ENCODE measurements around the gene FARS2.
"Not testable (repeated sequence)": the region's sequence is repeated elsewhere in the genome, so short reads cannot be mapped to it uniquely, and the experiment has no call there.

Gene FARS2

GRCh38 chr6:5677219-5678000, 416.1 kb downstream of the FARS2 start:
- Mint-ChIP-seq H3K27me3 (no peaks in the 10 kb centered on the region), H3K27ac (no peak overlapping the region), H3K4me1 (ENCODE audit: low read depth) (peaks cover 39% of the 10 kb centered on the region), H3K9me3 (peaks cover under 1% of the 10 kb centered on the region), H3K36me3 (ENCODE audit: low read depth) (no peaks in the 10 kb centered on the region), H3K4me3 (no peak overlapping the region)

GRCh38 chr6:5679270-5679669, 418.0 kb downstream of the FARS2 start:
- H3K4me3 Mint-ChIP-seq: no peak overlapping the region
- H3K27ac Mint-ChIP-seq: no peak overlapping the region
- peaks cover 4% of the 10 kb centered on the region for H3K9me3 Mint-ChIP-seq
- peaks cover 4% of the 10 kb centered on the region for H3K36me3 Mint-ChIP-seq (ENCODE audit: low read depth)
- H3K27me3 Mint-ChIP-seq: no peaks in the 10 kb centered on the region
- H3K4me1 Mint-ChIP-seq (ENCODE audit: low read depth): peaks cover 34% of the 10 kb centered on the region

GRCh38 chr6:5679691-5680090, 418.4 kb downstream of the FARS2 start:
- Mint-ChIP-seq H3K27ac (no peak overlapping the region), H3K4me1 (ENCODE audit: low read depth) (peaks cover 34% of the 10 kb centered on the region), H3K36me3 (ENCODE audit: low read depth) (peaks cover 4% of the 10 kb centered on the region), H3K4me3 (peak overlapping the region; percentile 36), H3K27me3 (no peaks in the 10 kb centered on the region), H3K9me3 (peaks cover 4% of the 10 kb centered on the region)

GRCh38 chr6:5680095-5680494, 418.8 kb downstream of the FARS2 start:
- Mint-ChIP-seq H3K36me3 (ENCODE audit: low read depth) (peaks cover 4% of the 10 kb centered on the region), H3K27ac (no peak overlapping the region), H3K4me3 (peak overlapping the region; percentile 36)

GRCh38 chr6:5681480-5681879, 420.2 kb downstream of the FARS2 start:
- Mint-ChIP-seq H3K27ac (no peak overlapping the region), H3K27me3 (no peaks in the 10 kb centered on the region), H3K9me3 (peaks cover 4% of the 10 kb centered on the region), H3K4me1 (ENCODE audit: low read depth) (peaks cover 34% of the 10 kb centered on the region), H3K36me3 (ENCODE audit: low read depth) (peaks cover 4% of the 10 kb centered on the region), H3K4me3 (no peak overlapping the region)

More at GRCh38 chr6:5680095-5680494, 418.8 kb downstream of the FARS2 start:
- Mint-ChIP-seq H3K27me3 (no peaks in the 10 kb centered on the region), H3K9me3 (peaks cover 4% of the 10 kb centered on the region), H3K4me1 (ENCODE audit: low read depth) (peaks cover 34% of the 10 kb centered on the region)

- H3K4me1 Mint-ChIP-seq (ENCODE audit: low read depth): peaks cover 34% of the 10 kb centered on the region
- peaks cover 4% of the 10 kb centered on the region for H3K9me3 Mint-ChIP-seq
- peaks cover 4% of the 10 kb centered on the region for H3K36me3 Mint-ChIP-seq (ENCODE audit: low read depth)
- no peak overlapping the region for H3K4me3 Mint-ChIP-seq
- no peaks in the 10 kb centered on the region for H3K27me3 Mint-ChIP-seq
- no peak overlapping the region for H3K27ac Mint-ChIP-seq
Observed at GRCh38 chr6:5682530-5682929, 421.2 kb downstream of the FARS2 start.

GRCh38 chr6:5683747-5684146, 422.4 kb downstream of the FARS2 start:
- peaks cover 30% of the 10 kb centered on the region for H3K4me1 Mint-ChIP-seq (ENCODE audit: low read depth)
- H3K27me3 Mint-ChIP-seq; H3K36me3 Mint-ChIP-seq (ENCODE audit: low read depth); H3K27ac Mint-ChIP-seq; H3K4me3 Mint-ChIP-seq; H3K9me3 Mint-ChIP-seq: not testable (repeated sequence)

- no peak overlapping the region for H3K4me3 Mint-ChIP-seq
Observed at GRCh38 chr6:5684320-5685053, 423.2 kb downstream of the FARS2 start.

GRCh38 chr6:5693225-5694145, 432.2 kb downstream of the FARS2 start:
- no peak overlapping the region for H3K27ac Mint-ChIP-seq
- no peak overlapping the region for H3K4me3 Mint-ChIP-seq
- H3K9me3 Mint-ChIP-seq: peaks cover 5% of the 10 kb centered on the region
- H3K36me3 Mint-ChIP-seq (ENCODE audit: low read depth): peaks cover 21% of the 10 kb centered on the region
- H3K27me3 Mint-ChIP-seq: no peaks in the 10 kb centered on the region
- peaks cover 12% of the 10 kb centered on the region for H3K4me1 Mint-ChIP-seq (ENCODE audit: low read depth)

More at GRCh38 chr6:5684320-5685053, 423.2 kb downstream of the FARS2 start:
- no peak overlapping the region for H3K27ac Mint-ChIP-seq
- no peaks in the 10 kb centered on the region for H3K27me3 Mint-ChIP-seq
- peaks cover 24% of the 10 kb centered on the region for H3K4me1 Mint-ChIP-seq (ENCODE audit: low read depth)
- H3K9me3 Mint-ChIP-seq: peaks cover 4% of the 10 kb centered on the region
- H3K36me3 Mint-ChIP-seq (ENCODE audit: low read depth): peaks cover 4% of the 10 kb centered on the region

GRCh38 chr6:5695260-5696245, 434.2 kb downstream of the FARS2 start:
- Mint-ChIP-seq H3K9me3 (peaks cover 4% of the 10 kb centered on the region), H3K4me1 (ENCODE audit: low read depth) (peaks cover 15% of the 10 kb centered on the region), H3K36me3 (ENCODE audit: low read depth) (peaks cover 14% of the 10 kb centered on the region), H3K4me3 (no peak overlapping the region), H3K27me3 (no peaks in the 10 kb centered on the region), H3K27ac (no peak overlapping the region)

GRCh38 chr6:5697508-5697907, 436.2 kb downstream of the FARS2 start:
- peaks cover 3% of the 10 kb centered on the region for H3K36me3 Mint-ChIP-seq (ENCODE audit: low read depth)
- no peak overlapping the region for H3K4me3 Mint-ChIP-seq
- H3K9me3 Mint-ChIP-seq: no peaks in the 10 kb centered on the region
- H3K27ac Mint-ChIP-seq: no peak overlapping the region
- H3K4me1 Mint-ChIP-seq (ENCODE audit: low read depth): peaks cover 19% of the 10 kb centered on the region
- no peaks in the 10 kb centered on the region for H3K27me3 Mint-ChIP-seq

GRCh38 chr6:5698318-5698717, 437.0 kb downstream of the FARS2 start:
- no peak overlapping the region for H3K4me3 Mint-ChIP-seq
- H3K36me3 Mint-ChIP-seq (ENCODE audit: low read depth): no peaks in the 10 kb centered on the region
- H3K4me1 Mint-ChIP-seq (ENCODE audit: low read depth): peaks cover 19% of the 10 kb centered on the region
- no peaks in the 10 kb centered on the region for H3K9me3 Mint-ChIP-seq
- no peaks in the 10 kb centered on the region for H3K27me3 Mint-ChIP-seq
- H3K27ac Mint-ChIP-seq: no peak overlapping the region

- not testable (repeated sequence) for H3K27ac Mint-ChIP-seq; H3K9me3 Mint-ChIP-seq; H3K27me3 Mint-ChIP-seq; H3K36me3 Mint-ChIP-seq (ENCODE audit: low read depth); H3K4me3 Mint-ChIP-seq
- H3K4me1 Mint-ChIP-seq (ENCODE audit: low read depth): peaks cover 19% of the 10 kb centered on the region
Observed at GRCh38 chr6:5699064-5699463, 437.8 kb downstream of the FARS2 start.

- H3K4me1 Mint-ChIP-seq (ENCODE audit: low read depth): peaks cover 20% of the 10 kb centered on the region
- no peaks in the 10 kb centered on the region for H3K9me3 Mint-ChIP-seq
- H3K27ac Mint-ChIP-seq: no peak overlapping the region
- no peaks in the 10 kb centered on the region for H3K27me3 Mint-ChIP-seq
- no peak overlapping the region for H3K4me3 Mint-ChIP-seq
- peaks cover 5% of the 10 kb centered on the region for H3K36me3 Mint-ChIP-seq (ENCODE audit: low read depth)
Observed at GRCh38 chr6:5701174-5701573, 439.9 kb downstream of the FARS2 start.

Data from stimulated activated naive CD8-positive, alpha-beta T cell treated with anti-CD3 and anti-CD28 coated beads, Interleukin-15, Interleukin-2, amounts not matched to agents 100 ng/mL and 50 ng/mL, for 24 hours (primary cell).